Heart left ventricle (tissue), 16 donors: ENCODE results near the gene SH2D3C. TPM values are rescaled to one million over a fixed set of nuclear protein-coding genes. Genes with fewer than 3 reads are reported as not detected.
A peak's percentile ranks its signal among the peaks of the same experiment; 100 is the strongest.

Experiments
- ATAC-seq, 4 donors: fragments of 200-7000 bp; cut with Tn5 transposase; one replicate each; pipeline ENCODE4 v1.9.1; 2020 to 2022; ENCODE audit warnings: moderate library complexity in 4 of 4, mild to moderate bottlenecking in 3 of 4, moderate number of reproducible peaks in 1 of 4
- DNase-seq, 5 donors: peaks; one replicate each; pipeline ENCODE4 v3.0.0-alpha.2; 2020
- H3K27ac ChIP-seq, 12 donors: fragments of 200-600 bp; sonication (generic) in 4 of 12; one replicate each; pipeline versions ENCODE4 v1.5.0 to v1.8.0; 2016 to 2022; ENCODE audit warnings: mild to moderate bottlenecking in 2 of 12
- H3K27me3 ChIP-seq, 9 donors: fragments of 200-600 bp; sonication (generic) in 2 of 9; one replicate each; pipeline versions ENCODE4 v1.5.1 to v1.8.0; 2016 to 2022; ENCODE audit warnings: mild to moderate bottlenecking in 3 of 9
- H3K36me3 ChIP-seq, 9 donors: fragments of 200-600 bp; sonication (generic) in 2 of 9; one replicate each; pipeline versions ENCODE4 v1.5.0 to v1.8.0; 2018 to 2022; ENCODE audit warnings: mild to moderate bottlenecking in 2 of 9
- H3K4me1 ChIP-seq, 12 donors: fragments of 200-600 bp; sonication (generic) in 4 of 12; one replicate each; pipeline versions ENCODE4 v1.5.0 to v1.8.0; 2016 to 2022; ENCODE audit warnings: mild to moderate bottlenecking in 3 of 12
- H3K4me3 ChIP-seq, 12 donors: fragments of 200-600 bp; sonication (generic) in 4 of 12; one replicate each; pipeline versions ENCODE4 v1.5.0 to v1.8.0; 2017 to 2022; ENCODE audit warnings: mild to moderate bottlenecking in 9 of 12, moderate library complexity in 4 of 12
- H3K9me3 ChIP-seq, 12 donors: fragments of 200-600 bp; sonication (generic) in 4 of 12; one replicate each; pipeline versions ENCODE4 v1.5.0 to v1.8.0; 2016 to 2022; ENCODE audit warnings: mild to moderate bottlenecking in 1 of 12
- POLR2A ChIP-seq, 2 donors: fragments of 450-650 bp; IDR thresholded peaks; one replicate each; pipeline ENCODE4 v1.6.1; 2017; ENCODE audit warnings: antibody characterized with exemption in 2 of 2, mild to moderate bottlenecking in 2 of 2, moderate library complexity in 2 of 2
- WGBS, 4 donors: extraction: QIAGEN DNeasy Blood & Tissue Kit in 2 of 4; methylation state at CpG; one replicate each; pipeline versions ENCODE4 v1.1.5 to v1.1.7; 2013 to 2018; 5-methylcytosine and 5-hydroxymethylcytosine counted together
- intact Hi-C, 10 donors: fragments of 100-400 bp; cut with DNase I; formaldehyde crosslinking; loops; one replicate each; pipeline versions ENCODE4 v1.11.1 to v1.14.2; 2022
- polyA plus RNA-seq, 2 donors: library from polyadenylated mRNA; stranded (reverse); fragments of 200-250 nt; gene quantifications; one replicate each; pipeline ENCODE4 v1.2.3, GENCODE V29; 2013
- total RNA-seq, 9 donors: library from RNA; depleted of rRNA in 2 of 9; stranded (reverse); fragments of >200 nt in 2 of 9; fragmentation: NEBNext Ultra II Directional in 3 of 9; extraction: Animal tissue kit (Norgen Biotek cat#: 25700) in 3 of 9; gene quantifications; one replicate each; pipeline versions ENCODE4 v1.1.0 to v1.2.4, GENCODE V29; 2016 to 2023
- TF ChIP-seq, protein P1 (sequence below), 12 donors: fragments of 200-600 bp; sonication (generic) in 4 of 12; IDR thresholded peaks; one replicate each; pipeline versions ENCODE4 v1.5.0 to v1.8.0; 2018 to 2022; ENCODE audit warnings: antibody characterized with exemption in 12 of 12, mild to moderate bottlenecking in 5 of 12
- donor health status: ischemic (EF 13 %, LVEDD 7.1; RV severe dilation, severe dysfunction).
- donor health status: healthy with polysubstance abuse.
- donor health status: DM: no; HTN: yes; CAD: no.
- donor health status: DM: no; HTN: no; CAD: no.
- donor health status: ischemic (EF 25% LVEDD 6.9; RV normal size, moderate dysfunction).
- donor health status: ischemic (EF 25% LVEDD 5.7; RV mildly dilated, moderate dysfunction).
- donor health status: healthy.
- donor health status: DM: yes; HTN: yes; CAD: no.
- donor health status: ischemic (EF 35%, LVEDD 5.7; RV mildly dilated, moderate dysfunction).
- donor health status: nonischemic (EF 11% LVEDD 7.7; RV severe dilation, severe dysfunction).
- donor health status: DM: yes; HTN: yes; CAD: no.
- donor health status: PGD.
- donor health status: ischemic (EF 29% LVEDD 5.4; RV normal size, mild dysfunction).
- donor health status: nonischemic (EF 23%, LVEDD 6.1; RV moderate dilation, normal function).

SH2D3C gene
- total and polyA plus RNA-seq, 11 donors, result 13.7 to 38.9 (median 21.0) TPM

DNA sequence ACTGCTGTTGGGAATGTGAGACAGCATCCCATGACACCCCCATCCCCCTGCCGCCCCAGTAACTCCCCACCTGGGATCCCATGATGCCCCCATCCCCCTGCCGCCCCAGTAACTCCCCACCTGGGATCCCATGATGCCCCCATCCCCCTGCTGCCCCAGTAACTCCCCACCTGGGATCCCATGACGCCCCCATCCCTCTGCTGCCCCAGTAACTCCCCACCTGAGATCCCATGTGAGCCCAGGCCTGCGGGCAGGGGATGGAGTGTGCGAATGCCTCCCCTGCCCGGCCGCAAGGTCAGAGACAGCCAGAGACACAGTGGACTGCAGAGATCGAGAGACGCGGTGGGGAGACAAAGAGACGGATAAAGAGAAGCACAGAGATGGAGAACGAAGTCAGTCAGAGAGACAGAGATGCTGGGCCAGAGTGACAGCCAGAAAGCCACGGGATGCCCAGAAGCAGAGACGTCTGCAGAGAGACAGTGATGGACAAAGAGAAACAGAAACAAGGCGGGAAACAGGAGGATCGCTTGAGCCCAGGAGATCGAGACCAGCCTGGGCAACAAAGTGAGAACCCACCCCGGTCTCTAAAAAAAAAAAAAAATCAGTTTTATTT is 992 bp downstream of the SH2D3C start:
- no peak for TF ChIP-seq POLR2A (IDR thresholded peaks at IDR 0.05)
- TF ChIP-seq, protein P1, sequence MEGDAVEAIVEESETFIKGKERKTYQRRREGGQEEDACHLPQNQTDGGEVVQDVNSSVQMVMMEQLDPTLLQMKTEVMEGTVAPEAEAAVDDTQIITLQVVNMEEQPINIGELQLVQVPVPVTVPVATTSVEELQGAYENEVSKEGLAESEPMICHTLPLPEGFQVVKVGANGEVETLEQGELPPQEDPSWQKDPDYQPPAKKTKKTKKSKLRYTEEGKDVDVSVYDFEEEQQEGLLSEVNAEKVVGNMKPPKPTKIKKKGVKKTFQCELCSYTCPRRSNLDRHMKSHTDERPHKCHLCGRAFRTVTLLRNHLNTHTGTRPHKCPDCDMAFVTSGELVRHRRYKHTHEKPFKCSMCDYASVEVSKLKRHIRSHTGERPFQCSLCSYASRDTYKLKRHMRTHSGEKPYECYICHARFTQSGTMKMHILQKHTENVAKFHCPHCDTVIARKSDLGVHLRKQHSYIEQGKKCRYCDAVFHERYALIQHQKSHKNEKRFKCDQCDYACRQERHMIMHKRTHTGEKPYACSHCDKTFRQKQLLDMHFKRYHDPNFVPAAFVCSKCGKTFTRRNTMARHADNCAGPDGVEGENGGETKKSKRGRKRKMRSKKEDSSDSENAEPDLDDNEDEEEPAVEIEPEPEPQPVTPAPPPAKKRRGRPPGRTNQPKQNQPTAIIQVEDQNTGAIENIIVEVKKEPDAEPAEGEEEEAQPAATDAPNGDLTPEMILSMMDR (IDR thresholded peaks at IDR 0.05), result no peak
- peak overlapping the region in 9 of 12 donors; percentile 43 to 94 (median 73) for H3K27ac ChIP-seq
- H3K27me3 ChIP-seq, result no peaks in the 10 kb centered on the region
- ATAC-seq (no peak), DNase-seq (no peak)
- H3K4me1 ChIP-seq, result peaks cover 0 to 75% (median 20%) of the 10 kb centered on the region in 12 donors
- intact Hi-C loops, result no loop called here
- no peaks in the 10 kb centered on the region for H3K9me3 ChIP-seq
- WGBS, 4 donors, result 66 to 79% (median 74%) methylated on average over 17 to 18 of the region's 18 CpGs
- peaks cover 0 to 14% (median 0%) of the 10 kb centered on the region in 9 donors for H3K36me3 ChIP-seq
- peak overlapping the region in 11 of 12 donors; percentile 6 to 63 (median 45) for H3K4me3 ChIP-seq

DNA sequence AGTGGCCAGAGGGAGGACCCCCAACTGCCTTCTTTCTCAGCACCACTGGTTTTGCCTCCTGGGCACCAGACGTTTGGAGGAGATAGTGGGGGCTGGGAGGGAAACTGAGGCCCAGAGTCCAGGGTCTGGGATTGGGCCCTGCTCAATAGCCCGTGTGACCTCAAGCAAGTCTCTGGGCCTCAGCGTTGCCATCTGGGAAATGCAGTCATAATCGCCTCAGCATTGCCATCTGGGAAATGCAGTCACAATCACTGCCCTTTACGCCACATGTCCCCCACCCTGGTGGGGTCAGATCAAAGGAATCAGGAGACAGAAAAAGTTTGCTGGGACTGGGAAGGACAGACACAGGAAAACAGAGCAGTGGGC is 1.6 kb downstream of the SH2D3C start:
- 59 to 70% (median 66%) methylated on average over 3 to 5 of the region's 5 CpGs for WGBS, 4 donors
- H3K27me3 ChIP-seq, result no peaks in the 10 kb centered on the region
- DNase-seq (no peak), ATAC-seq (no peak)
- H3K9me3 ChIP-seq, result no peaks in the 10 kb centered on the region
- H3K27ac ChIP-seq, result peak overlapping the region in 9 of 12 donors; percentile 11 to 94 (median 43)
- TF ChIP-seq, protein P1 (IDR thresholded peaks at IDR 0.05), result no peak
- TF ChIP-seq POLR2A (IDR thresholded peaks at IDR 0.05), result no peak
- H3K4me1 ChIP-seq, result peaks cover 0 to 72% (median 20%) of the 10 kb centered on the region in 12 donors
- peak overlapping the region in 10 of 12 donors; percentile 6 to 63 (median 47) for H3K4me3 ChIP-seq
- intact Hi-C loops, result no loop called here
- peaks cover 0 to 14% (median 0%) of the 10 kb centered on the region in 9 donors for H3K36me3 ChIP-seq

DNA sequence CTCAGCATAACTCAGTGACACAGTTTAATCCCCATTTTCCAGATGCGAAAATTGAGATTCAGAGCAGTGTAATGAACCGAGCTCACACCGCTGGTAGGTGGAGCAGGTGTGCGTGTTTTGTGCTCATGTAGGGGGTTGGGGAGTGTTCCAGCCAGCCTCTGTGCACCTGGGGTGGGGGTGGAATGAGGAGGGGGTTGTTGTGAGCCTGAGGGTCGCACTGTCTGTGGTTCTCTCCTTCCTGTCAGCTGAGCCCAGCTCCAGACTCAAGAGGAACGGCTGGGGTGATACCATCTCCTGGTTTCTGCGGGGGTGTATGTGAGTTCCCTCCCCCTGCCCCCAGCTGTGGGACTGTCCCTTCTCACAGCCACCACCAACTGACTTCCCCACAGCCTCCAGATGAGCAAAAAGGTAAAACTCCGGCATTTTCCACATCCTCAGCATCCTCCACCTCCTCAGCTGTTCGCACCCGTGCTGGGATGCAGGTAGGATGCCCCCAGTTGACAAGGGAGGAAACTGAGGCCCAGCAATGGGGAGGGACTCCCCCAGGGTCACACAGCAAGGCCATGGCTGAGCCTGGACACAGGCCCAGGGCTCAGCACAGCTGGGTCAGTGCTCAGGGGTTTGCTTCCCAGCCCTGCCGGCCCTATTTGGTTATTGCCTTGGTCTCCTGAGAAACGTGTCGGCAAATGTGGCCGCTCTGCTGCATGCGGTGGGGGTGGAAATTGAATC is 2.1 kb downstream of the SH2D3C start:
- Histone ChIP-seq H3K9me3 (no peaks in the 10 kb centered on the region), H3K27me3 (no peaks in the 10 kb centered on the region), H3K27ac (peak overlapping the region in 10 of 12 donors; percentile 11 to 94 (median 32)), H3K36me3 (peaks cover 0 to 14% (median 0%) of the 10 kb centered on the region in 9 donors), H3K4me1 (peaks cover 0 to 71% (median 21%) of the 10 kb centered on the region in 12 donors), H3K4me3 (peak overlapping the region in 9 of 12 donors; percentile 35 to 63 (median 49))
- ATAC-seq, result peak in 1 of 4 donors; percentile 11
- peak in 2 of 5 donors; percentile 49 to 65 for DNase-seq
- WGBS, 4 donors, result 56 to 62% (median 57%) methylated on average over 10 to 15 of the region's 15 CpGs
- intact Hi-C loops, result no loop called here
- TF ChIP-seq POLR2A (IDR thresholded peaks at IDR 0.05), result no peak
- TF ChIP-seq, protein P1 (IDR thresholded peaks at IDR 0.05), result no peak

DNA sequence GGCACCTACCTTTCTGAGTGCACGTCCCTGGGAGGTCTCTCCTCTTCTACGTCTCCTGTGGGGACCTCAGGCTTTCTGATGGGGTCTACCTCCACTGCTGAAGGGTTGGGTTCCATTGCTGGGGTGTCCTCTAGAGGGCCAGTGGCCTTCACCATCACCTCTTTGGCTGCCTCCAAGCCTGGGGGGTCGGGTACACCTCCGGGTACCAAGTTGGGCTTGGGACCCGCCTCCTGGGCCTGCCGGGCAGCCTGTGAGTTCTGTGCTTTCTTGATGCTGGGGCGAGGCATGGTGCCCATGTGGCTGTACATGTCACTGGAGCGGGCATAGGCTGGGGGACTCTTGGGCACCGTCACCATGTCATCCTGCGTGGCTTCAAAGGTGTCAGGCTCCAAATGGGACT is 4.5 kb downstream of the SH2D3C start:
- H3K4me1 ChIP-seq, result peaks cover 0 to 70% (median 17%) of the 10 kb centered on the region in 12 donors

More for the DNA sequence above, 4.5 kb downstream of the SH2D3C start:
- no peak for DNase-seq
- intact Hi-C loops, result no loop called here
- H3K27ac ChIP-seq, result no peak overlapping the region
- no peak for ATAC-seq
- H3K9me3 ChIP-seq, result no peaks in the 10 kb centered on the region
- 90 to 95% (median 92%) methylated on average over 6 to 10 of the region's 10 CpGs for WGBS, 4 donors
- no peaks in the 10 kb centered on the region for H3K27me3 ChIP-seq
- no peak for TF ChIP-seq POLR2A (IDR thresholded peaks at IDR 0.05)
- TF ChIP-seq, protein P1 (IDR thresholded peaks at IDR 0.05), result no peak
- peaks cover 0 to 14% (median 0%) of the 10 kb centered on the region in 9 donors for H3K36me3 ChIP-seq
- no peak overlapping the region for H3K4me3 ChIP-seq
